ENCODE results near the gene RHEBL1.

- no peak for TF ChIP-seq POLR2A (IDR thresholded peaks at IDR 0.05)
- TF ChIP-seq CTCF (IDR thresholded peaks at IDR 0.05), result no peak
Observed at GRCh38 chr12:49026101-49026500, 43.7 kb downstream of the RHEBL1 start.

All from testis (tissue), 2 donors.